Urinary bladder (tissue), 4 donors: ENCODE data around the gene NPB. TPM values are rescaled to one million over a fixed set of nuclear protein-coding genes. Genes with fewer than 3 reads are reported as not detected.

Source experiments
- DNase-seq: peaks from one replicate; pipeline ENCODE4 v3.0.0-alpha.2; 2015; ENCODE audit errors: extremely low spot score
- H3K27ac ChIP-seq: one replicate; pipeline ENCODE4 v1.5.1; 2013; ENCODE audit warnings: low read depth, mild to moderate bottlenecking, moderate library complexity
- H3K36me3 ChIP-seq: one replicate; pipeline ENCODE4 v1.6.1; 2013; ENCODE audit warnings: mild to moderate bottlenecking, moderate library complexity; ENCODE audit not compliant: insufficient read depth
- H3K4me1 ChIP-seq: one replicate; pipeline ENCODE4 v1.6.1; 2013; ENCODE audit warnings: mild to moderate bottlenecking, moderate library complexity; ENCODE audit not compliant: insufficient read depth
- H3K4me3 ChIP-seq: one replicate; pipeline ENCODE4 v1.5.1; 2013; ENCODE audit warnings: low read depth, low read length
- WGBS: extraction: QIAGEN DNeasy Blood & Tissue Kit; methylation state at CpG from one replicate; pipeline ENCODE4 v1.1.7; 2013; 5-methylcytosine and 5-hydroxymethylcytosine counted together
- polyA plus RNA-seq: library from polyadenylated mRNA; stranded (reverse); fragments of 200-250 nt; gene quantifications from one replicate; pipeline ENCODE4 v1.2.3, GENCODE V29; 2013
- total RNA-seq: library from RNA; depleted of rRNA; stranded (reverse); fragments of >200 nt; gene quantifications from one replicate; pipeline ENCODE4 v1.2.3, GENCODE V29; 2014
- donor health status: healthy with polysubstance abuse.
- donor health status: healthy.

NPB gene
- total and polyA plus RNA-seq, 2 donors: 0.69 to 0.85 TPM

GRCh38 chr17:81908793-81909192, 6.8 kb downstream of the NPB start:
- 97% methylated on average over 11 of the region's 11 CpGs for WGBS
- no peaks in the 10 kb centered on the region for H3K36me3 ChIP-seq
- no peak overlapping the region for H3K27ac ChIP-seq
- no peaks in the 10 kb centered on the region for H3K4me1 ChIP-seq
- no peak overlapping the region for H3K4me3 ChIP-seq
- DNase-seq: no peak

DNA sequence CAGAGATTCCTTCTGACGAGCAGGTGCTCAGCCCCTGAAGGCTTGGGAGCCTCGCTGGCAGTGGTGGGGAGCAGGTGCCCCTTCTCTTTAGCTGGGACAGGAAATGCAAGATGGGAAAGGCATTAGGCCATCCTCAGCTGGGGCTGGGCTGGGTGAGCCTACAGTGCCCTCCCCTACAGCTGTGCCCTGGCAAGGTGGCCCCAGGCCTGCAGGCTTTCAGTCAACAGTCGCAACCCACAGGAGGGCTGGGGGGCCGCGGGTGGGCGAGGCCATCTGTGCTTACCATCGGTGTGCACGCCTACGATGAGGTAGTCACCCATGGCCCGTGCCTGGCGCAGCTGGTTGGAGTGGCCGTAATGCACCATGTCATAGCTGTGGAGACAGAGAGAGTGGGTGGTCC, 7.2 kb downstream of the NPB start:
- DNase-seq: no peak
- H3K36me3 ChIP-seq: no peaks in the 10 kb centered on the region
- no peak overlapping the region for H3K27ac ChIP-seq
- no peaks in the 10 kb centered on the region for H3K4me1 ChIP-seq
- no peak overlapping the region for H3K4me3 ChIP-seq
- WGBS: 96% methylated on average over 12 of the region's 12 CpGs

DNA sequence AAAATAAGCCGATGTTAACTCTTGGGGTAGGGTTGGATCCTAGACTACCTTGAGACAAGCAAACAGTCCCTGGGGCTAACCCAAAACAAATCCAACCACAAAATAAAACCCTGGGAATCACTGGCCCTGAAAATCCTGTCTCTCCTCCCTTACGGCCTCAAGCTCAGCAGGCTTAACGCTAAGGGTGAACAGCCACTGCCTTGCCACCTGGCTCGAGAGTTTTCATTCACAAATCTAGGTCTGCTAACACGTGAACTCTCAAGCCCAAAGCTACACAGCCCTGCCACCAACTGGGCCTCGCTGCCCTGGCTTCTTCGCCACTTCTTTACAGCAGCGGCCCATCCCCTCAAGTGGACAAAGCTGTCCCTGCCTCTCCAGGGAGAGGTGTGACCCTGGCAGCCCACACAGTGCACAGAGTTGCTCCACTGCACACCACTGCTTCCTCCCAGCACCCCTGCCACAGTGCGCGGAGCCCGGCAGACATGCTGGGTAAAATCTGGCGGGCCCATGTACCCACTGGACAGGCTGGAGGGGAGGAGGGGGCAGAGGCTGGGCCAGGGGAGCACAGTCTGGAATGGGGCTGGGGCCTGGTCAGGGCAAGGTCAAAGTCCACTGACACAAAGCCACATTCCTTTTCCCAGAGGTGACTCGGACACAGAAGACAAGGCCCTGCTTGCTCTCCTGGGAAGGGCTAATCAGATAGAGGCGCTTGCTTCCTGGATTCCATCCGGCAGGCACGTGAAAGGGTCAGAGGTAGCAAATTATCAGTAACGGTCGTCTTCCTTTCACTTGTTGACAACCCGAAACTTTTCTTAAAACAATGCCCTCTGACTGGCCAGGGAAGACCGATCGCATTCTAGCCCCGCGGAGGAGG, 8.2 kb downstream of the NPB start:
- DNase-seq: no peak
- Histone ChIP-seq H3K36me3 (peaks cover 4% of the 10 kb centered on the region), H3K4me3 (peak overlapping the region; percentile 75), H3K4me1 (no peaks in the 10 kb centered on the region), H3K27ac (no peak overlapping the region)
- 41% methylated on average over 23 of the region's 23 CpGs for WGBS

DNA sequence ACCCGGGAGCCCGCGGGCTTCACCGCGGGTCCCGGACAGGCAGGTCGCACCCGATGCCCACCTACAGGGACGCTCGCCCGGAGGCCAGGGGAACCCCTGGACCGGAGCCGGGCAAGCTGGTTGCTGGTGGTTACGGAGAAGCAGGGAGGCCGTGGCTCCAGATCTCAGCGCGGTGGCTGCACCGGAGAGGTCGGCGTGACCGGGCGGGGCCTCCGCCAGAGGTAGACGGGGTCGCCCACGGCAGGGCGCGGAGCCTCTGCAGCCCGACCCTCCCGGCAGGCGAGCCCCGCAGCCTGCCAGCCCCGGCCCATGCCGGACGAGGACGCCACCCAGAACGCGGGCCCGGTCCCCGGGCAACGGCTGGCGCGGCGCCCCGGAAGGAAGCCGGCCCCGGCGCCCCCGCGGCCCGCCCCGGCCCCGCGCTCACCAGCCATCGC, 8.8 kb downstream of the NPB start:
- no peak for DNase-seq
- H3K4me3 ChIP-seq: peak overlapping the region; percentile 75
- peaks cover 7% of the 10 kb centered on the region for H3K36me3 ChIP-seq
- 1% methylated on average over 55 of the region's 55 CpGs for WGBS
- no peak overlapping the region for H3K27ac ChIP-seq
- H3K4me1 ChIP-seq: no peaks in the 10 kb centered on the region

- H3K4me3 ChIP-seq: peak within 1 kb of the TSS; percentile 75
- no peak within 1 kb of the TSS for H3K27ac ChIP-seq
- no peaks in the 10 kb centered on the region for H3K4me1 ChIP-seq
- WGBS: 2% methylated on average over 84 of the region's 84 CpGs
- no peak for DNase-seq
- peaks cover 7% of the 10 kb centered on the region for H3K36me3 ChIP-seq
Observed at GRCh38 chr17:81911277-81911961, 9.4 kb downstream of the NPB start, which contains the start of gene PCYT2. PCYT2 (minus strand) TSS chr17:81911399; CDS start chr17:81911355, 44 bp downstream.

- Histone ChIP-seq H3K36me3 (peaks cover 7% of the 10 kb centered on the region), H3K4me3 (no peak overlapping the region), H3K4me1 (no peaks in the 10 kb centered on the region), H3K27ac (no peak overlapping the region)
- WGBS: 87% methylated on average over 19 of the region's 19 CpGs
- no peak for DNase-seq
Observed at GRCh38 chr17:81911969-81912368, 9.9 kb downstream of the NPB start.

DNA sequence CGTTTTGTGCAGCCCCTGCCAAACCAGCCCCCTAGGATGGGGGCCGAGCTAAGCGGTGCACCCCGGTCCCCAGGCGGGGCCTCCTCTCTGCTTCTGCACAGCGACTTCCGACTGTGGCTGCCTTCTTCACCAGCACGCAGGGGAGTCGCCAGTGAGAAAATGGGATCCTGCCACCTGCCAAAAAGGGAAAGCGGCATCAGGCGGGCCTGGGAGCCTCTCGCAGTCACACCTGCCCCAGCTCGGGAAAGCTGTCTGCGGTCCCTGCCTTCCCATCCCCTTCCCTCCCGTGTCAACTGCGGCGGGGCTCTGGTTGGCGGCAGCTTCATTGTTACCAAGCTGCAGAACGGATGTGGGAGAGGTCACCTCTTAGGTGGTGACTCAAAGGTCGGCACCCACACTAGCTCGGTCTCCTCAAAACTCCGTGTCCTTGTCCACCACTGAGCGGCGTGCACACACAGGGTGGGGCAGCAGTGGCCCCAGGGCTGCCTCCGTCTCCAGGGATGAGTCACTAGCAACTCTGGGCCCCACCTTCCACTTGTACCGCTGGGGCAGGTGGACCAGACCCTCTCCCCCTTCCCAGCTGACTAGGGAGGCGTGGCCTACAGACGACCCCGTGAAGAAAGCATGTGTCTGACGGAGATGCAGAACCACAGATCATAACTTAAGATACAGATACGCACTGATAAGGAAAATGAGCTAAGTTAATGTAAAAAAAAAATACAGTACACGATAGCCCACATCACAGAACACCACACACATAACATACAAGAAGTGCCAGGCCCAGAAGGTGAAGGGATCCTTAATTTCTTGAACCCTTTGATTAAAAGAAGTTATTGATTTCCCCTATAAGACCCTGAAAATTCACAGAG, 10.6 kb downstream of the NPB start:
- H3K27ac ChIP-seq: no peak overlapping the region
- no peak overlapping the region for H3K4me3 ChIP-seq
- H3K36me3 ChIP-seq: peaks cover 7% of the 10 kb centered on the region
- DNase-seq: no peak
- WGBS: 89% methylated on average over 32 of the region's 32 CpGs
- H3K4me1 ChIP-seq: no peaks in the 10 kb centered on the region

- H3K4me3 ChIP-seq: no peak overlapping the region
- no peak overlapping the region for H3K27ac ChIP-seq
- H3K4me1 ChIP-seq: no peaks in the 10 kb centered on the region
- DNase-seq: no peak
- 93% methylated on average over 31 of the region's 31 CpGs for WGBS
- peaks cover 7% of the 10 kb centered on the region for H3K36me3 ChIP-seq
Observed at GRCh38 chr17:81913394-81914102, 11.5 kb downstream of the NPB start.

DNA sequence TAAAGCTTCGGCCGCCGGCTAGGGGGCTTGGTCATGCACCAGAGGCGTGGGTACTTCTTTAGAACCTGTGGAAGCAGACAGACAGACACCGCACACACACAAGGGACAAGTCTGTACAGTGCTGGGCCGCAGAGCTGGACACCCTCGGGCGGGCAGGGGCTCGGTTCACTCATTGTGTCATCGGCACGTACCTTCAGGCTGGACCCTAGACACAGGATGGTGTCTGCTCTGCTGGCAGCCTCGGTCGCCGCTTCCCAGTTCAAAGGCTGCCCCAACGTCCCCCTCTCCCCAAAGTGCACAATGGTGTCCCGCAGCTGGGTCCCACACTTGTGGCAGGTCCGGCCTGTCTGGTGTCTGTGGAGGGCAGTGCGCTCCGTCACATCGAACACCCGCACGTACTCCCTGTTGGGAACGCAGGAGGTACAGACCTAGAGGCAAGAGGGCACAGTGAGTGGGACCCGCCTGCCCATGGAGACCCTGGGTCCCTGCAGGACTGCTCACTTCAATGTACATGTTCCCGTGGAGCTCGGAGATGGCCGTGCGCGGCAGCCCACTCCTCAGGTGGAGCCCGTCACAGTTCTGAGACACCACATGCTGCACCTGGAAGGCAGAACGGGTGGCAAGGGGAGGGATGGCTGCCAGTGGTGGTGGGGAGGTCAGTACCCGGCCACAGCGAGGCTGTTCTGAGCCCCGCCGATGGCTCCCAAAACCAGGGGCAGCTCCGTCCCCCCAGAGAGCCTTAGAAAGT, 12.2 kb downstream of the NPB start:
- no peaks in the 10 kb centered on the region for H3K4me1 ChIP-seq
- H3K4me3 ChIP-seq: no peak overlapping the region
- no peak overlapping the region for H3K27ac ChIP-seq
- WGBS: 95% methylated on average over 36 of the region's 36 CpGs
- H3K36me3 ChIP-seq: peaks cover 7% of the 10 kb centered on the region
- DNase-seq: no peak

- DNase-seq: no peak
- Histone ChIP-seq H3K36me3 (peaks cover 7% of the 10 kb centered on the region), H3K4me3 (no peak overlapping the region), H3K4me1 (no peaks in the 10 kb centered on the region), H3K27ac (no peak overlapping the region)
- 97% methylated on average over 12 of the region's 12 CpGs for WGBS
Observed at GRCh38 chr17:81915331-81915730, 13.3 kb downstream of the NPB start.

GRCh38 chr17:81916234-81917001, 14.4 kb downstream of the NPB start:
- WGBS: 82% methylated on average over 21 of the region's 21 CpGs
- DNase-seq: no peak
- Histone ChIP-seq H3K4me1 (no peaks in the 10 kb centered on the region), H3K4me3 (no peak overlapping the region), H3K36me3 (peaks cover 7% of the 10 kb centered on the region), H3K27ac (no peak overlapping the region)
